Right lobe of liver (tissue), 6 donors: ENCODE results near the gene CFAP46. TPM values are rescaled to one million over a fixed set of nuclear protein-coding genes. Genes with fewer than 3 reads are reported as not detected.
A peak's percentile ranks its signal among the peaks of the same experiment; 100 is the strongest.
"Not testable (repeated sequence)": the region's sequence is repeated elsewhere in the genome, so short reads cannot be mapped to it uniquely, and the experiment has no call there.

Experiments
- ATAC-seq, 4 donors: fragments of 200-7000 bp; cut with Tn5 transposase; one replicate each; pipeline ENCODE4 v1.9.1; 2020; ENCODE audit warnings: mild to moderate bottlenecking in 4 of 4, moderate library complexity in 4 of 4
- DNase-seq, 3 donors: peaks; one replicate each; pipeline ENCODE4 v3.0.0-alpha.2; 2020
- H3K27ac ChIP-seq, 3 donors: fragments of 200-600 bp; one replicate each; pipeline ENCODE4 v1.8.0; 2022
- H3K27me3 ChIP-seq, 2 donors: fragments of 200-600 bp; one replicate each; pipeline ENCODE4 v1.8.0; 2022
- H3K36me3 ChIP-seq, 4 donors: fragments of 200-600 bp; sonication (generic) in 1 of 4; one replicate each; pipeline versions ENCODE4 v1.5.1 to v1.8.0; 2017 to 2022; ENCODE audit warnings: control low read depth in 1 of 4
- H3K4me1 ChIP-seq, 4 donors: fragments of 200-600 bp; sonication (generic) in 1 of 4; one replicate each; pipeline versions ENCODE4 v1.5.1 to v1.8.0; 2017 to 2022; ENCODE audit warnings: control low read depth in 1 of 4
- H3K4me3 ChIP-seq, 3 donors: fragments of 200-600 bp; one replicate each; pipeline ENCODE4 v1.8.0; 2022
- H3K9me3 ChIP-seq, 4 donors: fragments of 200-600 bp; sonication (generic) in 1 of 4; one replicate each; pipeline versions ENCODE4 v1.5.1 to v1.8.0; 2017 to 2022; ENCODE audit warnings: control low read depth in 1 of 4
- POLR2A ChIP-seq: fragments of 450-650 bp; IDR thresholded peaks from one replicate; pipeline ENCODE4 v1.6.1; 2017; ENCODE audit warnings: antibody characterized with exemption, mild to moderate bottlenecking
- WGBS: methylation state at CpG from one replicate; pipeline ENCODE4 v1.1.6; 2018; ENCODE audit warnings: low coverage, low lambda C conversion rate; ENCODE audit not compliant: insufficient coverage; ENCODE audit errors: missing lambda C conversion rate; 5-methylcytosine and 5-hydroxymethylcytosine counted together
- intact Hi-C, 2 donors: fragments of 100-400 bp; cut with DNase I; formaldehyde crosslinking; loops; one replicate each; pipeline versions ENCODE4 v1.11.2 to v1.14.1; 2022
- total RNA-seq, 6 experiments: library from RNA; depleted of rRNA in 2 of 6; stranded (reverse); fragments of >200 nt in 2 of 6; fragmentation: NEBNext Ultra II Directional in 3 of 6; extraction: Animal tissue kit (Norgen Biotek cat#: 25700) in 3 of 6; gene quantifications; one replicate each; pipeline versions ENCODE4 v1.1.0 to v1.2.4, GENCODE V29; 2016 to 2023
- TF ChIP-seq, protein P1 (sequence below), 4 donors: fragments of 200-600 bp in 3 of 4; fragments of 450-650 bp in 1 of 4; IDR thresholded peaks; one replicate each; pipeline versions ENCODE4 v1.5.1 to v1.8.0; 2016 to 2022; ENCODE audit warnings: antibody characterized with exemption in 4 of 4, mild to moderate bottlenecking in 2 of 4
- donor health status: DM: no; HTN: yes; CAD: no.
- donor health status: DM: no; HTN: no; CAD: no.
- donor health status: DM: no; HTN: no; CAD: no.
- donor health status: DM: no; HTN: yes; CAD: no.
- donor health status: DM: no; HTN: yes; CAD: no.

CFAP46 gene
- total RNA-seq, 6 experiments from 2014 or later: 0.16 to 0.67 (median 0.32) TPM

DNA sequence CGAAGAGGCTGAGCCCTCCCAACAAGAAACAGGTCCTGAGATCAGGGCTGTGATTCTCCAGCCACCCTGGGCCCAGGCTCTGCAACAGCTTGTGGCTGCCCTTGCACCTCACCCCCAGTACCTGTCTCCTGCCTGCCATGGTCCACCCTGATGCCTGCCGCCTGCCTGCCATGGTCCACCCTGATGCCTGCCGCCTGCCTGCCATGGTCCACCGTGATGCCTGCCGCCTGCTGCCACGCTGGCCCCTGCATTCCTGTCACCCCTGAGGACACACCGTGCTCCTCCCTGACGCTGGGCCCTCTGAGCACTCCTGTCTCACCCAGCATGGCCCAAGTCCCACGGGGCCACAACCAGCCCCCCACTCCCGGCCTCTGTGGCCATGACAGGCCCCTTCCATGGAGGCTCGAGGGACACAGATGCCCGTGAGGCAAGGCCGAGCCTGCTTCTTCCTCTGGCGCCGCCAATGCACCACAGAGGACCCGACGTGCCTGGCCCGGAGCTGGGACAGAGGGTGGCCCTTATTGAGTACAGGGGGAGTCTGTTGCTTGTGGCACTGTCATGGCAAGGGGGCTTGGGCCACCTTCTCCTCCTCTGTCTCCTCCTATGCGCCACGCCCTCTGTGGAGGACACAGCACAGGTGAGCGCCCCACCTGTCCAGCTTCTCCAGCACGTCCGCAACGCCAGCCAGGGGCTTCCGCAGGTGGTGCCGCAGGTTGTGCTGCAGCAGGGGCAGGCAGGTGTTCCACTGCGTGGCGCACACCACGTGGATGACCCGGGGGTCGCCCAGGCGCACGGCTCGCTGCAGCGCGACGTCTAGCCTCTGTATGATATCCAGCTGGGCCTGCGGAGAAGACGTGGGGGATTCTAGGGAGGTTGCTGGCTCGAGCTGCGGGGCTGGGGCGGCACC is 18.1 kb downstream of the CFAP46 start:
- intact Hi-C loops: no loop called here
- no peak overlapping the region for H3K27ac ChIP-seq
- WGBS: 60% methylated on average over 1 of the region's 42 CpGs
- no peak overlapping the region for H3K4me3 ChIP-seq
- no peak for TF ChIP-seq POLR2A
- TF ChIP-seq, protein P1, sequence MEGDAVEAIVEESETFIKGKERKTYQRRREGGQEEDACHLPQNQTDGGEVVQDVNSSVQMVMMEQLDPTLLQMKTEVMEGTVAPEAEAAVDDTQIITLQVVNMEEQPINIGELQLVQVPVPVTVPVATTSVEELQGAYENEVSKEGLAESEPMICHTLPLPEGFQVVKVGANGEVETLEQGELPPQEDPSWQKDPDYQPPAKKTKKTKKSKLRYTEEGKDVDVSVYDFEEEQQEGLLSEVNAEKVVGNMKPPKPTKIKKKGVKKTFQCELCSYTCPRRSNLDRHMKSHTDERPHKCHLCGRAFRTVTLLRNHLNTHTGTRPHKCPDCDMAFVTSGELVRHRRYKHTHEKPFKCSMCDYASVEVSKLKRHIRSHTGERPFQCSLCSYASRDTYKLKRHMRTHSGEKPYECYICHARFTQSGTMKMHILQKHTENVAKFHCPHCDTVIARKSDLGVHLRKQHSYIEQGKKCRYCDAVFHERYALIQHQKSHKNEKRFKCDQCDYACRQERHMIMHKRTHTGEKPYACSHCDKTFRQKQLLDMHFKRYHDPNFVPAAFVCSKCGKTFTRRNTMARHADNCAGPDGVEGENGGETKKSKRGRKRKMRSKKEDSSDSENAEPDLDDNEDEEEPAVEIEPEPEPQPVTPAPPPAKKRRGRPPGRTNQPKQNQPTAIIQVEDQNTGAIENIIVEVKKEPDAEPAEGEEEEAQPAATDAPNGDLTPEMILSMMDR (IDR thresholded peaks at IDR 0.05): no peak
- H3K36me3 ChIP-seq: no peaks in the 10 kb centered on the region
- no peaks in the 10 kb centered on the region for H3K4me1 ChIP-seq
- no peaks in the 10 kb centered on the region for H3K27me3 ChIP-seq
- no peaks in the 10 kb centered on the region for H3K9me3 ChIP-seq
- DNase-seq: peak in 2 of 3 donors; percentile 18 to 40
- ATAC-seq: no peak

DNA sequence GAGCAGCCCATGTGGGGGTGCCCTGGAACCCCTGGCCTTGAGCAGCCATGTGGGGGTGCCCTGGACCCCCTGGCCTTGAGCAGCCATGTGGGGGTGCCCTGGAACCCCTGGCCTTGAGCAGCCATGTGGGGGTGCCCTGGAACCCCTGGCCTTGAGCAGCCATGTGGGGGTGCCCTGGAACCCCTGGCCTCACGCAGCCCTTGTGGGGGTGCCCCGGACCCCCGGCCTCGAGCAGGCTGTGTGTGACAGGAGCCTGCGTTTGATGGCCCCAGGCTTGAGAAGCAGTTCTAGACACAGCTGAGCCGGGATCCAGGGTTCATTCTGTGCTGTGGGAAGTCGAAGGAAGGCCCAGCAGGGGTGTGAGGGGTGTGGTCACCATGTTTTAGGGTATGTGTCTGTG is 19.0 kb downstream of the CFAP46 start:
- H3K27ac ChIP-seq, H3K4me1 ChIP-seq, intact Hi-C loops, ATAC-seq, H3K36me3 ChIP-seq, H3K4me3 ChIP-seq, H3K27me3 ChIP-seq, H3K9me3 ChIP-seq: not testable (repeated sequence)
- peak in 2 of 3 donors; percentile 13 to 32 for DNase-seq
- 69% methylated on average over 2 of the region's 7 CpGs for WGBS

DNA sequence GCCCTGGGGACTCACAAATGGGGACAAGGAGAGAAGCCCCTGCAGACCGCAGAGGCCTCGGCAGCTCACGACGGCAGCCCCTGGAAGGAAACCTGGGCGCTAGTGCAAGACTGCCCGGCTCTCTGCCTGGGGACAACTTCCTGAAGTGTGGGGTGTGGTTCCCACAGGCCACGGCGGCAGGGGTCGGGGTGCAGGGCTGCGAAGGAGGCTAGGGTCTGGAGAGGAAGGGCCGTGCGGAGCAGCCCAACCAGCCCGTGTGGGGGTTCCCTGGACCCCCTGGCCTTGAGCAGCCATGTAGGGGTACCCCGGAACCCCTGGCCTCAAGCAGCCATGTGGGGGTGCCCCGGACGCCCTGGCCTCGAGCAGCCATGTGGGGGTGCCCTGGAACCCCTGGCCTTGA is 19.5 kb downstream of the CFAP46 start:
- DNase-seq (peak in 1 of 3 donors; percentile 15), ATAC-seq (no peak)
- intact Hi-C loops: no loop called here

DNA sequence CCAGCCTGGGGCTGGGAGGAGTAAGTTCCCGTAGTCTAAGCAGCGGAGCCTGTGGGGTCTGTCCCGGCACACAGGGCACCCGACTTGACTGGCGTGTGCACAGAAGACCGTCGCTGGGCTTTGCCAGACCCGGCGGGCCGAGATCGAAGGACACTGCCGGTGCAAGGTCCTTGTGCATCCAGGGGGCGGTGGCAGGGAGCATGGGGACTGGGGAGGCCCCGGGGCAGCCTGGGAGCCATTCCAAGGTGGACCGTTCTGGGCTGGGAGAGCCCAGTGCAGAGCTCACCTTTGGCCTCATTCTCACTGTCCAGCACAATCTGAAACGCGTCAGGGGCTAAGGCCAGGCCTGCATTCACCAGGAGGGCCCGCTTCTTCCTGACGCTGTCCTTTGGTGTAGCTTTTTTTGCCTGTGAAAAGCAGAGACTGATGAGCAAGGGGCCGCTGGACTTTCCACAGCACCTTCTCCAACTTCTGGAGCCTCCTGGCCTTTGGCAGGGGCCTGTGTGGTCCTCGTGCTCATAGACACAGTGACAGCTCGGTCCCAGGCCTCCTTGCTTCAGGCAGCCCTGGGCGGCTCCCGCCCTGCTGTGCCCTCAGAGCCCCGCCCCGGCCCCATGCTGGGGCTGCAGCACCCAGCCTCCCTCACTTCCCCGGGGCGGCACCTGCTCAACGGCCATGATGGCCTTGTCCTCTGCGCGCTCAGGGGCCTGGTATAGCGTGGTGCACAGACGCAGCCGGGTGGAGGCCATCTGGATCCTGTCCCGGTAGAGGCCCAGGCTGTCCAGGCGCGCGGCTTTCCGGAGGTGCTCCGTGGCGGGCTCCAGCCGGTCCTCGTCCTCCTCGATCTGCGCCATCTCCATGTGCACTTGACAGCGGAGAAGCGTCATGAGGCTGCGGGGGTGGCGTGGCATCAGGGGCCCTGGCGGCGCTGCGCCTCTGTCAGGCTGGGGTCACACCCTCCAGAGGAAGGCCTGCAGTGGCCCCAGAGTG is 20.3 kb downstream of the CFAP46 start:
- no peaks in the 10 kb centered on the region for H3K27me3 ChIP-seq
- H3K4me1 ChIP-seq: no peaks in the 10 kb centered on the region
- intact Hi-C loops: no loop called here
- DNase-seq (peak in 2 of 3 donors; percentile 17 to 25), ATAC-seq (peak in 3 of 4 donors; percentile 26 to 71 (median 28))
- WGBS: no CpG with 5 or more reads among the region's 52 CpGs
- H3K9me3 ChIP-seq: no peaks in the 10 kb centered on the region
- no peak for TF ChIP-seq POLR2A
- TF ChIP-seq, protein P1 (IDR thresholded peaks at IDR 0.05): no peak
- no peaks in the 10 kb centered on the region for H3K36me3 ChIP-seq
- no peak overlapping the region for H3K4me3 ChIP-seq
- H3K27ac ChIP-seq: no peak overlapping the region

More for the DNA sequence above, 19.5 kb downstream of the CFAP46 start:
- no CpG with 5 or more reads among the region's 17 CpGs for WGBS
- H3K4me3 ChIP-seq: no peak overlapping the region
- no peaks in the 10 kb centered on the region for H3K36me3 ChIP-seq
- TF ChIP-seq POLR2A: no peak
- TF ChIP-seq, protein P1 (IDR thresholded peaks at IDR 0.05): no peak
- H3K27me3 ChIP-seq: no peaks in the 10 kb centered on the region
- H3K4me1 ChIP-seq: no peaks in the 10 kb centered on the region
- no peak overlapping the region for H3K27ac ChIP-seq
- no peaks in the 10 kb centered on the region for H3K9me3 ChIP-seq
